Measurements from ENCODE around the gene POFUT2. TPM values are rescaled to one million over a fixed set of nuclear protein-coding genes. Genes with fewer than 3 reads are reported as not detected.

POFUT2 gene
- total RNA-seq, 2 donors from 2014 or later = 49.0 to 73.3 TPM

GRCh38 chr21:45234965-45235364 lies 52.7 kb downstream of the POFUT2 start:
- Histone ChIP-seq H3K4me1 (ENCODE audit: control insufficient read depth, insufficient read depth, low read length) (peaks cover 14% of the 10 kb centered on the region), H3K9me3 (ENCODE audit: control insufficient read depth, low read length) (peaks cover 12% of the 10 kb centered on the region), H3K9ac (ENCODE audit: extremely low read depth, low read length, poor library complexity, severe bottlenecking) (no peak overlapping the region), H3K27me3 (ENCODE audit: control insufficient read depth, insufficient read depth, low read length, poor library complexity, severe bottlenecking) (no peaks in the 10 kb centered on the region), H3K27ac (ENCODE audit: low read depth, low read length) (no peak overlapping the region), H3K4me3 (ENCODE audit: low read length) (no peak overlapping the region), H3K36me3 (ENCODE audit: control insufficient read depth, insufficient read depth, low read length) (no peaks in the 10 kb centered on the region)
- DNase-seq = no peak
- Mint-ChIP-seq H3K36me3 (ENCODE audit: low read depth) (no peaks in the 10 kb centered on the region), H3K9me3 (peaks cover 12% of the 10 kb centered on the region), H3K27ac (no peak overlapping the region), H3K4me1 (peaks cover 11% of the 10 kb centered on the region), H3K4me3 (no peak overlapping the region), H3K27me3 (ENCODE audit: insufficient read depth) (no peaks in the 10 kb centered on the region)
- no peak for TF ChIP-seq CTCF (conservative IDR thresholded peaks at IDR 0.05)
- 86 to 96% methylated on average over 3 to 8 of the region's 8 CpGs for WGBS, 2 experiments (ENCODE audit: insufficient coverage in 1 of 2, insufficient read length in 1 of 2)

GRCh38 chr21:45234127-45234526 lies 53.6 kb downstream of the POFUT2 start:
- TF ChIP-seq CTCF (conservative IDR thresholded peaks at IDR 0.05) = no peak
- no peaks in the 10 kb centered on the region for H3K27me3 ChIP-seq (ENCODE audit: control insufficient read depth, insufficient read depth, low read length, poor library complexity, severe bottlenecking)
- DNase-seq = no peak

GRCh38 chr21:45231705-45232104 lies 56.0 kb downstream of the POFUT2 start:
- Mint-ChIP-seq H3K4me1 (peaks cover 11% of the 10 kb centered on the region), H3K27ac (no peak overlapping the region), H3K27me3 (ENCODE audit: insufficient read depth) (no peaks in the 10 kb centered on the region), H3K36me3 (ENCODE audit: low read depth) (no peaks in the 10 kb centered on the region), H3K4me3 (no peak overlapping the region), H3K9me3 (peaks cover 3% of the 10 kb centered on the region)
- 93 to 100% methylated on average over 2 to 3 of the region's 3 CpGs for WGBS, 2 experiments (ENCODE audit: insufficient coverage in 1 of 2, insufficient read length in 1 of 2)
- Histone ChIP-seq H3K4me3 (ENCODE audit: low read length) (no peak overlapping the region), H3K27me3 (ENCODE audit: control insufficient read depth, insufficient read depth, low read length, poor library complexity, severe bottlenecking) (no peaks in the 10 kb centered on the region), H3K9me3 (ENCODE audit: control insufficient read depth, low read length) (peaks cover under 1% of the 10 kb centered on the region), H3K36me3 (ENCODE audit: control insufficient read depth, insufficient read depth, low read length) (no peaks in the 10 kb centered on the region), H3K27ac (ENCODE audit: low read depth, low read length) (no peak overlapping the region), H3K4me1 (ENCODE audit: control insufficient read depth, insufficient read depth, low read length) (peaks cover 14% of the 10 kb centered on the region), H3K9ac (ENCODE audit: extremely low read depth, low read length, poor library complexity, severe bottlenecking) (no peak overlapping the region)
- DNase-seq = no peak
- no peak for TF ChIP-seq CTCF (conservative IDR thresholded peaks at IDR 0.05)

More at GRCh38 chr21:45234127-45234526, 53.6 kb downstream of the POFUT2 start:
- Histone ChIP-seq H3K4me1 (ENCODE audit: control insufficient read depth, insufficient read depth, low read length) (peaks cover 14% of the 10 kb centered on the region), H3K27ac (ENCODE audit: low read depth, low read length) (no peak overlapping the region), H3K9ac (ENCODE audit: extremely low read depth, low read length, poor library complexity, severe bottlenecking) (no peak overlapping the region), H3K4me3 (ENCODE audit: low read length) (no peak overlapping the region), H3K9me3 (ENCODE audit: control insufficient read depth, low read length) (peaks cover 12% of the 10 kb centered on the region), H3K36me3 (ENCODE audit: control insufficient read depth, insufficient read depth, low read length) (no peaks in the 10 kb centered on the region)
- H3K27me3 Mint-ChIP-seq (ENCODE audit: insufficient read depth) = no peaks in the 10 kb centered on the region
- H3K27ac Mint-ChIP-seq = no peak overlapping the region
- peaks cover 12% of the 10 kb centered on the region for H3K9me3 Mint-ChIP-seq
- no peak overlapping the region for H3K4me3 Mint-ChIP-seq
- 92 to 96% methylated on average over 13 to 28 of the region's 28 CpGs for WGBS, 2 experiments (ENCODE audit: insufficient coverage in 1 of 2, insufficient read length in 1 of 2)
- H3K36me3 Mint-ChIP-seq (ENCODE audit: low read depth) = no peaks in the 10 kb centered on the region
- H3K4me1 Mint-ChIP-seq = peaks cover 11% of the 10 kb centered on the region

Data from endodermal cell (in vitro differentiated cells).